HG02852 (cell line): ENCODE measurements around the gene C5orf63.
"Not testable (repeated sequence)": the region's sequence is repeated elsewhere in the genome, so short reads cannot be mapped to it uniquely, and the experiment has no call there.

Experiments
- ATAC-seq: cut with Tn5 transposase; IDR thresholded peaks from one replicate; pipeline ENCODE4 v1.9.1; 2021; ENCODE audit warnings: mild to moderate bottlenecking, moderate library complexity; ENCODE audit not compliant: unreplicated experiment

The C5orf63 gene

GRCh38 chr5:127038550-127038949 lies 34.8 kb downstream of the C5orf63 start:
- no peak for ATAC-seq

GRCh38 chr5:127031863-127032232 lies 41.5 kb downstream of the C5orf63 start:
- ATAC-seq = no peak

DNA sequence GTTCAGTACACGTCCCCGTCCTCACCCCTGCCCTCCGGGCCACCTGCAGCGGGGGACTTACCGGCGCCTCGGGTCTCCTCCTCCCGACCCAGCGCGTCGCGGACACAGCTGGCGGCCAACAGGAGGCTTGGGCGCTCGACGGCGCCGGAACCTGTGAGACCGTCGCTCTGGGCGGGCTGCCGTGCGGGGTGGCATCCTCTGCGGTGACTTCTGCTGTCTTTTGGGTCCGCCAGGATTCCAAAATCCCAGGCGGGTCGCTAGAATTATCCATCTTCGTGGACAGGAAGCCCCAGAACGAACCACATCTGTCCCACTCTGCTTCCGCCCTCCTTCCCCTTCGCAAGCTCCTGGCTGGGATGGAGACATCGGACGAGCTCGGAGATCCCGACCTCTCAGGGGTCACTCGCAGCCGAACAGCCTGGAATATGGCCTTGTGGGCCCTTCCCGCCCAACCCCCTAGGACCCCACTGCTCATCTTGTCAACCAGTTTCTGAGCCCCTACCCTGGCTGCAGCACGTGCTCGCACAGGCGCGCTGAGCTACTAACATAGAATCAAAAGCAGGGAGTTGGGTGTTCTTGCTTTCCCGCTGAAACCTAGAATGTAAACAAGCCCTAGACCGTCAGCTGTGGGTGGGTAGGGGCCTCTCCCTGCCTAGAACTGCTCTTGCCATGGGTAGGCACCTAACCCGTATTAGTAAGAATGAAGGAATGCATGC lies 42.0 kb downstream of the C5orf63 start:
- peak; percentile 21 for ATAC-seq

- peak; percentile 95 for ATAC-seq
Observed at GRCh38 chr5:127030259-127031146, 42.8 kb downstream of the C5orf63 start, which contains the start of gene MARCHF3. Gene MARCHF3 (minus strand): TSS chr5:127030558. CDS start chr5:126918171, 112,387 bp downstream.

GRCh38 chr5:127029581-127030258 lies 43.6 kb downstream of the C5orf63 start:
- ATAC-seq = peak; percentile 14

- no peak for ATAC-seq
Observed at GRCh38 chr5:127028822-127029457, 44.4 kb downstream of the C5orf63 start.

DNA sequence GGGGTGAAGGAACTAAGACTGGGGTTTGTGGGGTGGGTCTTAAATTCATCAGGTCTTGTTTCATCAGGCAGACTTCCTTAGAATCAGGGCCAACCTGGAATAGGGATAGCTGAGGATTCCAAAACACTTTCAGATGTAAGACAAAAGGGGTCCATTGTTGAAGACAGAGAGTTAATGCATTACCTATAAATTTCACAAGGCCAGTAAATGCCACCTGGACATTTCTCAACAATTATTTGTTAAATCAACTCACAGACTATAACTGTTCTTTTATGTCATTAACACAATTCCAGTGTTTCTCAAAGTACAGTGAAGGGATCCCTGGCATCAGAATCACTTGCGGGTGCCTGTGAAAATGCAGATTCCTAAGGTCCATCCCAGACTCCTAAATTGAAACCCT lies 45.8 kb downstream of the C5orf63 start:
- no peak for ATAC-seq

- no peak for ATAC-seq
Observed at GRCh38 chr5:127026166-127026565, 47.1 kb downstream of the C5orf63 start.

DNA sequence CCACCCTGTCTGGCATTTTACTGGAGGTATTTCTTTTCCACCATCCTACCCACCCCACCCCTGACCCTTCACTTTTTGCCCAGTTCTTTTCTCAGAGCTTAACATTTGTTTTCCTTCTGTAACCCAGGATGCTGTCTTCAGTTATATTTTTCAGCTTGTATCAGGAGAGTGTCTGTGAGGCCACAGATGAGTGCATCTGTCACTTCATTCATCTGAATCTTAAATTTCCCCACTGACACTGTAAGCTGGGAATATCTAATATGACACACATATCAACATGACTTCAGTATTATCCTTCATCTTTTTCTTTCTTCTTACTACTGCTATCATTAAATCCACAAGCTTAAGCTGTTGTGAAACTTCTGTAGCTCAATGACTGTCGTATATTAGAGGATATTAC lies 47.8 kb downstream of the C5orf63 start:
- ATAC-seq = no peak

DNA sequence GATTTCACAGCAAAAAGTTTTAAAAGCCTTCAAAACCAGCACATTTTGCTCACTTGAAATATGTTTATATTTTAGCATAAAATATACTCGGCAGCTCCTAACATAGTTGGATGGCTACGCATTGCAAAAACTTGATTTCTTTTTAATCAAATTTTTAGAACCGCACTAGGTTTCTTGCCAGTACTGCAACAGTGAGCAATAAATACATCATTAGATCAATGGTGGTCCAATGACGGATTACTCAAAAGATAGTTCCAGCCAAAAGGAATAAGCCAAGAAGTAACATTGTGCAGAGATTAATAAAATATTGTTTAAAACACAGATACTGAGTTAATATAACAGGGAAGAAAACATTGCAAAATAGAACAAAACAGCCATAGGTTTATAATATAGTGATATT lies 48.5 kb downstream of the C5orf63 start:
- ATAC-seq = no peak

DNA sequence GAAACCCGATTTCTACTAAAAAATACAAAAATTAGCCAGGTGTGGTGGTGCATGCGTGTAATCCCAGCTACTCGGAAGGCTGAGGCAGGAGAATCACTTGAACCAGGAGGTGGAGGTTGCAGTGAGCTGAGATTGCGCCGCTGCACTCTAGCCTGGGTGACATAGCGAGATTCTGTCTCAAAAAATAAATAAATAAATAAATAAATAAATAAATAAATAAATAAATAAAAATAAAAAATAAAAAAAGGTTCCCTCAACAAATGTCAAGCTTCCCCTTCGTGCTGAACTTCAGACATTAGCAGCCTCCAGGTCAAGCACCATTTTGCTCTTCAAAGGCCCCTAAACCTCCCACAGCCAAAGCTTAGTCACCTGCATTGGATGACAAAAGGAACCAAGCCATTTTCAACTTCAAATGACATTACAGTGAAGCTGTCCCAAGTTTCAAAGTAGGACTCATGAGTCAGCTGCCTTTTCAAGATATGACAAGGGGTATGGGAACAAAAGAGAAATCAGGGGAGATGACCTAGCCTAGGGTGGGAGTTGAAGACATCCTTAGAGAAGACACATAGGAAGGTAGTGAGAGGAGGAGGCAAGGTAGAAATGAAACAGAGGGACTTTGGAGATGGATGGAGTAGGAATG lies 49.6 kb downstream of the C5orf63 start:
- ATAC-seq = not testable (repeated sequence)

DNA sequence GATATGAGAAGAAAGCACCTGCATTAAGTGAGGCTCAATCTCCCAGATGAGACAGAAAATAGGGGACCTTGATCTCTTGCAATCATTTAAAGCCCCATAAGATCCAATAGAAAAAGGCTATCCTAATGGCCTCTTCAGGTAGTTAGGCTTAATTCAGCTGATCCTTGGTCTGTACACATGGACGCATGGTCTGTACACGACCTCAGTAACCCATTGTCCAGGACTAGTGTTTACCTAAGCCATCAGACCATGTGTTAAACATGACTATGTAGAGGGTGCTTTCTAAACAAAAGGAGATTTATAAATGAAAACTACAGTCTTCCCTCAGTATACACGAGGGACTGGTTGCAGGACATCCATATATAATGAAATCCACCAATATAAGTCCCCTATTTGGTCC lies 50.5 kb downstream of the C5orf63 start:
- ATAC-seq = no peak

GRCh38 chr5:127019928-127020327 lies 53.4 kb downstream of the C5orf63 start:
- ATAC-seq = peak; percentile 59

DNA sequence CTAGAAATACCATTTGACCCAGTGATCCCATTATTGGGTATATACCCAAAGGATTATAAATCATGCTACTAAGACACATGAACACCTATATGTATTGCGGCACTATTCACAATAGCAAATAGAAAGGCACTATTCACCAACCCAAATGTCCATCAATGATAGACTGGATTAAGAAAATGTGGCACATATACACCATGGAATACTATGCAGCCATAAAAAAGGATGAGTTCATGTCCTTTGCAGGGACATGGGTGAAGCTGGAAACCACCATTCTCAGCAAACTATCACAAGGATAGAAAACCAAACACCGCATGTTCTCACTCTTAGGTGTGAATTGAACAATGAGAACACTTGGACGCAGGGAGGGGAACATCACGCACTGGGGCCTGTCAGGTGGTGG lies 56.6 kb downstream of the C5orf63 start:
- ATAC-seq = not testable (repeated sequence)

DNA sequence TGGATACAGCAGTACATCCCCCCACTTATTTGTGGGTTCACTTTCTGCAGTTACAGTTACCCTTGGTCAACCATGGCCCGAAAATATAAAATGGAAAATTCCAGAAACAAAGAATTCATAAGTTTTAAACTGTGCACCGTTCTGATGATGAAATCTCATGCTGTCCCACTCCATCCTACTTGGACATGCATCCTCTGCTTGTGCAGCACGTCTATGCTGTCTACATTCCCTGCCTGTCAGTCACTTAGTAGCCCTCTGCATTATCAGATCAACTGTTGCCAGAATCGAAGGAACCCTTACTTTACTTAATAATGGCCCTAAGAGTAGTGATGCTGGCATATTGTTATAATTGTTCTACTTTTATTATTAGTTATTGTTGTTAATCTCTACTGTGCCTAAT lies 57.6 kb downstream of the C5orf63 start:
- no peak for ATAC-seq

DNA sequence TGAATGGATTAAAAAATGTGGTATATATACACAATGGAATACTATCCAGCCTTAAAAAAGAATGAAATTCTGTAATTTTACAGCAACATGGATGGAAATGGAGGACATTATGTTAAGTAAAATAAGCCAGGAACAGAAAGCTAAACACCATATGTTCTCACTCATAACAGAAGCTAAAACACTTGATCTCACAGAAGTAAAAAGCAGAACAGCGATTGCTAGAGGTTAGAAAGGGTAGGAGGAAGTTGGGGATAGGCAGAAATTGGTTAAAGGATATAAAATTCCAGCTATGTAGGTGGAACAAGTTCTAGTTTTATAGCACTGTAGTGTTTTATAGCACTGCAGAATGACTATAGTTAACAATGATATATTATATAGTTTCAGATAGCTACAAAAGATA lies 58.7 kb downstream of the C5orf63 start:
- peak; percentile 38 for ATAC-seq

- no peak for ATAC-seq
Observed at GRCh38 chr5:127013407-127013806, 59.9 kb downstream of the C5orf63 start.

- no peak for ATAC-seq
Observed at GRCh38 chr5:127012916-127013315, 60.4 kb downstream of the C5orf63 start.

- peak; percentile 71 for ATAC-seq
Observed at GRCh38 chr5:127011961-127012644, 61.2 kb downstream of the C5orf63 start.

DNA sequence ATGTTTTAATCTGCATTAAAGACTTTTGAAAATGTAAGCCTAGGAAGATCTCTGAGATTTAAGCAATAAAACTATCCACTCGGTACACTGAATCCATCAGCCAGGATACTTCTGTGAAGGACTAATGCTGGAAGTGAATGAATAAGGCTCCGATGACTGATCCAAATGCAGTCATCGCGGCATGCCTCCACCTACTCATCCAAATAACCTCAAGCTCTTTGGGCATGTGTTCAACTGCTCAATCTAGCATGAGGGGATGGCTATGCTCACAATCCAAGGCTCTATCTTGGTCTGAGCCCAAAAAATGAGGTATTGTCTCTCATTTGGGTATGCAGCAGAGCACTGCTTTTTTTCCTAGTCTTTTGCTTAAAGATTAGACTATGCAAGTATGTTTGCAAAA lies 62.1 kb downstream of the C5orf63 start:
- ATAC-seq = no peak
